Thoracic aorta (tissue), 2 donors: ENCODE results near the gene PNPLA1. TPM values are rescaled to one million over a fixed set of nuclear protein-coding genes. Genes with fewer than 3 reads are reported as not detected.

Source experiments
- ATAC-seq: fragments of 150-250 bp; one replicate; pipeline ENCODE4 v1.8.0; 2017; ENCODE audit warnings: low read depth; ENCODE audit not compliant: insufficient number of reproducible peaks, low FRiP score
- DNase-seq: peaks from one replicate; pipeline ENCODE4 v3.0.0-alpha.2; 2020; ENCODE audit warnings: low spot score
- H3K27ac ChIP-seq, 2 donors: fragments of 200-600 bp; sonication (generic); 1 replicate in 1 of 2; 2 replicates in 1 of 2; pipeline ENCODE4 v1.5.1; 2016; ENCODE audit warnings: mild to moderate bottlenecking in 2 of 2, moderate library complexity in 2 of 2
- H3K27me3 ChIP-seq: fragments of 200-600 bp; sonication (generic); replicated peaks from 2 replicates; pipeline ENCODE4 v1.6.0; 2016; ENCODE audit warnings: mild to moderate bottlenecking; ENCODE audit not compliant: insufficient read depth
- H3K36me3 ChIP-seq: fragments of 200-600 bp; sonication (generic); one replicate; pipeline ENCODE4 v1.5.1; 2016
- H3K4me1 ChIP-seq, 2 donors: fragments of 200-600 bp; sonication (generic); 1 replicate in 1 of 2; 2 replicates in 1 of 2; pipeline versions ENCODE4 v1.5.1 to v1.6.0; 2016; ENCODE audit warnings: low read depth in 2 of 2, mild to moderate bottlenecking in 1 of 2; ENCODE audit not compliant: control insufficient read depth in 1 of 2
- H3K4me3 ChIP-seq: fragments of 200-600 bp; sonication (generic); 2 replicates; pipeline ENCODE4 v1.5.1; 2016; ENCODE audit warnings: mild to moderate bottlenecking
- H3K9me3 ChIP-seq: fragments of 200-600 bp; sonication (generic); 2 replicates; pipeline ENCODE4 v1.5.1; 2016
- CTCF ChIP-seq: fragments of 200-600 bp; sonication (generic); IDR thresholded peaks from one replicate; pipeline ENCODE4 v1.5.1; 2019; ENCODE audit warnings: antibody characterized with exemption
- total RNA-seq, 2 donors: library from RNA; depleted of rRNA; stranded (reverse); fragments of >200 nt; gene quantifications; one replicate each; pipeline versions ENCODE4 v1.1.0 to v1.2.3, GENCODE V29; 2016

PNPLA1 gene
- total RNA-seq, 2 donors from 2014 or later: not detected

- ATAC-seq: no peak
- H3K36me3 ChIP-seq: no peaks in the 10 kb centered on the region
- TF ChIP-seq CTCF: no peak
- H3K27me3 ChIP-seq: no peaks in the 10 kb centered on the region
- H3K4me1 ChIP-seq: peaks cover 0 to 10% of the 10 kb centered on the region in 2 donors
- no peak overlapping the region for H3K4me3 ChIP-seq
- DNase-seq: no peak
- H3K9me3 ChIP-seq: no peaks in the 10 kb centered on the region
- H3K27ac ChIP-seq: no peak overlapping the region
Observed at GRCh38 chr6:36284359-36284758, 14.5 kb downstream of the PNPLA1 start.

- Histone ChIP-seq H3K27me3 (no peaks in the 10 kb centered on the region), H3K36me3 (no peaks in the 10 kb centered on the region), H3K4me3 (no peak overlapping the region), H3K9me3 (no peaks in the 10 kb centered on the region), H3K4me1 (peaks cover 0 to 9% of the 10 kb centered on the region in 2 donors), H3K27ac (no peak overlapping the region)
- ATAC-seq: no peak
- no peak for DNase-seq
- TF ChIP-seq CTCF: no peak
Observed at GRCh38 chr6:36285187-36285671, 15.4 kb downstream of the PNPLA1 start.

- DNase-seq (no peak), ATAC-seq (no peak)
- peaks cover 0 to 9% of the 10 kb centered on the region in 2 donors for H3K4me1 ChIP-seq
- H3K27ac ChIP-seq: no peak overlapping the region
- H3K36me3 ChIP-seq: no peaks in the 10 kb centered on the region
- no peaks in the 10 kb centered on the region for H3K9me3 ChIP-seq
- no peak for TF ChIP-seq CTCF
- no peak overlapping the region for H3K4me3 ChIP-seq
- H3K27me3 ChIP-seq: no peaks in the 10 kb centered on the region
Observed at GRCh38 chr6:36285797-36286196, 15.9 kb downstream of the PNPLA1 start.

GRCh38 chr6:36286858-36287257 is 17.0 kb downstream of the PNPLA1 start:
- ATAC-seq (no peak), DNase-seq (no peak)
- no peak overlapping the region for H3K4me3 ChIP-seq
- H3K27me3 ChIP-seq: no peaks in the 10 kb centered on the region
- H3K4me1 ChIP-seq: peaks cover 0 to 9% of the 10 kb centered on the region in 2 donors
- H3K27ac ChIP-seq: no peak overlapping the region
- TF ChIP-seq CTCF: no peak
- no peaks in the 10 kb centered on the region for H3K9me3 ChIP-seq
- H3K36me3 ChIP-seq: no peaks in the 10 kb centered on the region

- Histone ChIP-seq H3K36me3 (no peaks in the 10 kb centered on the region), H3K9me3 (no peaks in the 10 kb centered on the region), H3K4me3 (no peak overlapping the region), H3K27me3 (no peaks in the 10 kb centered on the region), H3K27ac (no peak overlapping the region), H3K4me1 (peaks cover 0 to 9% of the 10 kb centered on the region in 2 donors)
- no peak for DNase-seq
- no peak for TF ChIP-seq CTCF
- ATAC-seq: no peak
Observed at GRCh38 chr6:36289281-36289878, 19.5 kb downstream of the PNPLA1 start.
